ENCODE measurements around the gene TNP2. TPM values are rescaled to one million over a fixed set of nuclear protein-coding genes. Genes with fewer than 3 reads are reported as not detected.

The TNP2 gene
- total RNA-seq, 1 experiment from 2014 or later = not detected

DNA sequence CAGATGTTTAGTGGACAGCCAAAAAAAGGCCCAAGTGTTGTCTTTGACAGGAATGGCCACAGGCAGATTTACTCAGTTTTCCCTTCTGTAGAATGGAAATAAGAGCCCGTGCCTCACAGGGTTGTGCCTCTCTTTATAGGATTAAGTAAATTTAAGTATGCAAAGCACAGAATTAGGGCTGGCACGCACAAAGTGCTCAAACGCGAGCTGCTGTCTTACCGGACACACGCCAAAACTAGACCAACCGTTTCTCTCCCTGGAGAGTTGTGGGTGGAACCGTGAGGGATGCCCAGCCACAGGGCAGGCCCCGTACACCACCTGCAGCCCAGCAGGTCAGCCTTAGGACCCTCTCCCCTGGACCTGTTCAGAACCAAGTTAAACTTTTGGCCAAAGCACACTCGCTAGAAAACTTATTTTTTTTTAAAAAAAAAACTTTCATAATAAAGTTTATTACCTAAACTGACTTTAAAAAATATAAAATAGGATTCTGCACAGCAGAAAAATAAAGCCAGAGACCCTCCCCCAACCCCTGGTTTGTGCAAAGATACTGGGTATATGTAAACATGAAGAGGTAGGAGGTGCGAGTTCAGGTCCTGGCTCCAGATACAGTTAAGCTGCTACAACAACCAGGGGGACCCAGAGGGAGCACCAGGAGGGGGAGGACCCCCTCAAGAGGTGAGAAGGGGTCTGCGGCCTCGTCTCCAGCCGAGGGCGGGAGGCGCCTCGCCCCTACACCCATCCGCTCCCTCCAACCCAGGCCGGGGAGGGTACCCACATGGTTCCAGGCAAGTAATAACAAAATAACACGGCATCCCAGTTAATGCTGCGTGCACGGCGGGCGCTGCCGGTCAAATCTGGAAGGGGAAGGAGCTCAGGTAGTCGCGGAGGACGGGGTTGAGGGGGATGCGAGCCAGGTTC is 14.9 kb downstream of the TNP2 start:
- TF ChIP-seq ELF1 (IDR thresholded peaks at IDR 0.05; ENCODE audit: borderline replicate concordance, low read depth) = no peak
- no peak for TF ChIP-seq YY1 (IDR thresholded peaks at IDR 0.05; ENCODE audit: extremely low read depth, insufficient replicate concordance, low read depth, low read length)
- TF ChIP-seq TCF7L2 (IDR thresholded peaks at IDR 0.05; ENCODE audit: borderline replicate concordance, extremely low read depth, insufficient read depth, insufficient read length) = no peak
- TF ChIP-seq REST (IDR thresholded peaks at IDR 0.05; ENCODE audit: low read depth) = no peak
- TF ChIP-seq ATF3 (IDR thresholded peaks at IDR 0.05) = no peak
- TF ChIP-seq SP1 (IDR thresholded peaks at IDR 0.05; ENCODE audit: low read depth) = no peak
- no peak for TF ChIP-seq ZNF274 (IDR thresholded peaks at IDR 0.05; ENCODE audit: low read depth, low read length)
- intact Hi-C loops (cut with micrococcal nuclease) = no loop called here
- ChIA-PET CTCF (interaction anchor here (1.1 to 2.9 kb wide), 4 partner anchors 102 to 290 kb away, joined by 3 to 32 read pairs (median 10); no protein-coding TSS in a partner anchor), RAD21 (ENCODE audit: low non-redundant PET in 1 of 2, low total read pairs in 2 of 2, uncharacterized antibody in 2 of 2, unreplicated experiment in 2 of 2) (no interaction called here), POLR2A (interaction anchor here (1.9 to 4.0 kb wide), 8 partner anchors 16 to 286 kb away, joined by 7 to 30 read pairs (median 14); no protein-coding TSS in a partner anchor)
- no peak for ATAC-seq
- Histone ChIP-seq H3K79me2 (ENCODE audit: insufficient read depth, low read length) (no peaks in the 10 kb centered on the region), H3K9ac (ENCODE audit: low read length) (peak overlapping the region; percentile 63; the same call in 1 of the 2 replicates), H3K4me1 (ENCODE audit: control insufficient read depth in 1 of 2, insufficient read depth in 2 of 2, low read length in 2 of 2) (peaks cover 10 to 31% of the 10 kb centered on the region in 2 experiments; a peak in 3 of 4 replicates), H3K27me3 (ENCODE audit: insufficient read depth, low read length) (no peaks in the 10 kb centered on the region), H4K20me1 (ENCODE audit: insufficient read depth) (no peaks in the 10 kb centered on the region), H3K9me3 (ENCODE audit: control insufficient read depth in 1 of 2, insufficient read depth in 1 of 2, low read depth in 1 of 2, low read length in 2 of 2) (no peaks in the 10 kb centered on the region), H3K4me3 (replicated peaks in 1 of 2; ENCODE audit: low read depth in 1 of 2, low read length in 2 of 2) (peak overlapping the region in 1 of 2 experiments; percentile 79; a peak in 3 of 4 replicates), H3K27ac (ENCODE audit: low read depth, low read length) (peak overlapping the region; percentile 85; the same call in 1 of the 2 replicates), H3K36me3 (ENCODE audit: control insufficient read depth in 1 of 2, insufficient read depth in 2 of 2, low read length in 2 of 2) (no peaks in the 10 kb centered on the region), H2AFZ (ENCODE audit: low read depth, low read length, poor library complexity, severe bottlenecking) (no peak overlapping the region), H3K4me2 (ENCODE audit: low read length) (peak overlapping the region; percentile 96), H3K9me2 (ENCODE audit: insufficient read depth) (no peaks in the 10 kb centered on the region)
- TSS peak; percentile 74 for BruUV-seq (replicated peaks)
- no peak for DNase-seq (ENCODE audit: low read depth, low spot score)
